ENCODE measurements around the gene MAP3K2.
"Not testable (repeated sequence)": the region's sequence is repeated elsewhere in the genome, so short reads cannot be mapped to it uniquely, and the experiment has no call there.

The MAP3K2 gene

GRCh38 chr2:127379712-127380355, 7.9 kb downstream of the MAP3K2 start:
- DNase-seq = no peak

GRCh38 chr2:127378720-127379119, 9.1 kb downstream of the MAP3K2 start:
- no peak for DNase-seq

GRCh38 chr2:127377262-127377661, 10.5 kb downstream of the MAP3K2 start:
- no peak for DNase-seq

GRCh38 chr2:127376257-127376656, 11.5 kb downstream of the MAP3K2 start:
- no peak for DNase-seq

- DNase-seq = no peak
These were observed 14.3 kb downstream of the MAP3K2 start for GRCh38 chr2:127373362-127374083.

GRCh38 chr2:127371037-127371436, 16.7 kb downstream of the MAP3K2 start:
- no peak for DNase-seq

GRCh38 chr2:127370010-127370409, 17.8 kb downstream of the MAP3K2 start:
- DNase-seq = no peak

- no peak for DNase-seq
These were observed 22.5 kb downstream of the MAP3K2 start for GRCh38 chr2:127365211-127365643.

- no peak for DNase-seq
These were observed 24.8 kb downstream of the MAP3K2 start for GRCh38 chr2:127362971-127363370.

GRCh38 chr2:127361929-127362885, 25.6 kb downstream of the MAP3K2 start:
- DNase-seq = no peak

GRCh38 chr2:127360242-127360641, 27.5 kb downstream of the MAP3K2 start:
- DNase-seq = no peak

- no peak for DNase-seq
These were observed 28.3 kb downstream of the MAP3K2 start for GRCh38 chr2:127359520-127359919.

- no peak for DNase-seq
These were observed 28.8 kb downstream of the MAP3K2 start for GRCh38 chr2:127358971-127359370.

- DNase-seq = no peak
These were observed 29.7 kb downstream of the MAP3K2 start for GRCh38 chr2:127358044-127358443.

GRCh38 chr2:127357591-127357990, 30.2 kb downstream of the MAP3K2 start:
- DNase-seq = no peak

GRCh38 chr2:127356531-127356930, 31.2 kb downstream of the MAP3K2 start:
- DNase-seq = no peak

- no peak for DNase-seq
These were observed 32.3 kb downstream of the MAP3K2 start for GRCh38 chr2:127355407-127356008.

- DNase-seq = not testable (repeated sequence)
These were observed 33.7 kb downstream of the MAP3K2 start for GRCh38 chr2:127353873-127354676.

- not testable (repeated sequence) for DNase-seq
These were observed 34.6 kb downstream of the MAP3K2 start for GRCh38 chr2:127353223-127353622.

GRCh38 chr2:127351603-127352002, 36.2 kb downstream of the MAP3K2 start:
- DNase-seq = no peak

- no peak for DNase-seq
These were observed 39.3 kb downstream of the MAP3K2 start for GRCh38 chr2:127348426-127349000.
